ENCODE data around the gene NFASC. TPM values are rescaled to one million over a fixed set of nuclear protein-coding genes. Genes with fewer than 3 reads are reported as not detected.

The NFASC gene
- total RNA-seq, 2 experiments from 2014 or later: not detected

DNA sequence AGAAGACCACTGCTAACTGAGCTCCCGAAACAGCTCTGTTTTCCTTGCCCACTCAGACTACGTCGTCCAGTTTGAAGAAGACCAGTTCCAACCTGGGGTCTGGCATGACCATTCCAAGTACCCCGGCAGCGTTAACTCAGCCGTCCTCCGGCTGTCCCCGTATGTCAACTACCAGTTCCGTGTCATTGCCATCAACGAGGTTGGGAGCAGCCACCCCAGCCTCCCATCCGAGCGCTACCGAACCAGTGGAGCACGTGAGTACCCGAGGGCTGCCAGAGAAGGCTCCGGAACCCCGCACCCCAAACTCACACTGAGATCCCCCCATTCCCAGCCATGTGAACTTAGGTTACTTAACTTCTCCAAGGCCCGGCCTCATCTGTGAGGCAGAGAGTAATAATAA is 108.6 kb downstream of the NFASC start:
- Histone ChIP-seq H3K4me2 (ENCODE audit: low read length) (no peak overlapping the region), H4K20me1 (ENCODE audit: insufficient read depth, low read length) (no peaks in the 10 kb centered on the region), H3K9me3 (ENCODE audit: low read length) (no peaks in the 10 kb centered on the region), H3K36me3 (ENCODE audit: insufficient read depth, low read length) (no peaks in the 10 kb centered on the region), H2AFZ (ENCODE audit: low read length) (no peak overlapping the region), H3K4me3 (ENCODE audit: low read depth, low read length, poor library complexity, severe bottlenecking) (no peak overlapping the region), H3K9me2 (ENCODE audit: insufficient read depth, low read length) (no peaks in the 10 kb centered on the region), H3K27ac (ENCODE audit: low read depth, low read length, poor library complexity, severe bottlenecking) (no peak overlapping the region), H3K79me2 (ENCODE audit: insufficient read depth, low read depth, low read length) (no peaks in the 10 kb centered on the region), H3K4me1 (ENCODE audit: insufficient read depth, low read length, poor library complexity, severe bottlenecking) (no peaks in the 10 kb centered on the region)
- BruUV-seq (replicated peaks): no TSS peak
- ChIA-PET CTCF (ENCODE audit: unreplicated experiment) (no interaction called here), POLR2A (no interaction called here)
- no peak for DNase-seq (ENCODE audit: low spot score)
- intact Hi-C loops (cut with micrococcal nuclease; ENCODE audit: unreplicated experiment): loop anchor here (5.0 kb wide), 1 partner anchor 152 kb away; no protein-coding TSS in a partner anchor
- TF ChIP-seq, protein P1, sequence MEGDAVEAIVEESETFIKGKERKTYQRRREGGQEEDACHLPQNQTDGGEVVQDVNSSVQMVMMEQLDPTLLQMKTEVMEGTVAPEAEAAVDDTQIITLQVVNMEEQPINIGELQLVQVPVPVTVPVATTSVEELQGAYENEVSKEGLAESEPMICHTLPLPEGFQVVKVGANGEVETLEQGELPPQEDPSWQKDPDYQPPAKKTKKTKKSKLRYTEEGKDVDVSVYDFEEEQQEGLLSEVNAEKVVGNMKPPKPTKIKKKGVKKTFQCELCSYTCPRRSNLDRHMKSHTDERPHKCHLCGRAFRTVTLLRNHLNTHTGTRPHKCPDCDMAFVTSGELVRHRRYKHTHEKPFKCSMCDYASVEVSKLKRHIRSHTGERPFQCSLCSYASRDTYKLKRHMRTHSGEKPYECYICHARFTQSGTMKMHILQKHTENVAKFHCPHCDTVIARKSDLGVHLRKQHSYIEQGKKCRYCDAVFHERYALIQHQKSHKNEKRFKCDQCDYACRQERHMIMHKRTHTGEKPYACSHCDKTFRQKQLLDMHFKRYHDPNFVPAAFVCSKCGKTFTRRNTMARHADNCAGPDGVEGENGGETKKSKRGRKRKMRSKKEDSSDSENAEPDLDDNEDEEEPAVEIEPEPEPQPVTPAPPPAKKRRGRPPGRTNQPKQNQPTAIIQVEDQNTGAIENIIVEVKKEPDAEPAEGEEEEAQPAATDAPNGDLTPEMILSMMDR (conservative IDR thresholded peaks at IDR 0.05; ENCODE audit: low read length): no peak
- TF ChIP-seq EZH2phosphoT487 (IDR thresholded peaks at IDR 0.05; ENCODE audit: borderline replicate concordance, low read depth, low read length): no peak

DNA sequence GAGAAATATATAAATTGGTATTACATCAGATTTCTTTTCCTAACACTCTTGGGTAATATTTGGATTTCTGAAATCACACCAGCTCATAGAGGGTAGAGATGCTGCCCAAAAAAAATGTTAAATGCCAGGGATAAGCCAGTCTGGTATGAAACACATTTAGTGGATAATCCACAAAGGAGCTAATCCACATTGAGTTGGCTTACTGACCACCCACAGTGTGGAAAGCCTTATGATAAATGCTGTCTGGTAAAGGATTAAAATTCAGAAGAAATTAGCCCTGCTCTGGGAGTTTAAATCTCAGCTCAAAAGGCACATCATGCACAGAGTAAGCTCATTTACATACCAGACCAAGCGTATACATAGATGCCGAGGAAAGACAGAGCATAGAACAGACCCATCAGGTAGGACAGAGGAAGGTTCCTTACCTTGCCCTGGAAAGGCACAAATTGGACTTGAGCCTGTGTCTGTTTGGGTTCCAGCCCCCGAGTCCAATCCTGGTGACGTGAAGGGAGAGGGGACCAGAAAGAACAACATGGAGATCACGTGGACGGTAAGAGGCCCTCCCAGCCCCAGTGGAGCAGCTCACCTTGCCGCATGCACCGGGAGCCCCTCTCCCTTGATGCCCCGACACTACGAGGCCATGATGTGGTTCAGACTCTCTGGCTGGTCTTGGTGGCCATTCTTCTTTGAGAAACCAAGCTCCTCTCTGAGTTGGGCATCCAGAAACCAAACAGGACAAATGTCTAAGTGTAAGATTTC is 109.4 kb downstream of the NFASC start:
- BruUV-seq (replicated peaks): no TSS peak
- no peaks in the 10 kb centered on the region for H3K79me2 ChIP-seq (ENCODE audit: insufficient read depth, low read depth, low read length)
- CTCF ChIA-PET (ENCODE audit: unreplicated experiment): no interaction called here
- H3K4me3 ChIP-seq (ENCODE audit: low read depth, low read length, poor library complexity, severe bottlenecking): no peak overlapping the region
- no peak overlapping the region for H3K27ac ChIP-seq (ENCODE audit: low read depth, low read length, poor library complexity, severe bottlenecking)
- H3K9me3 ChIP-seq (ENCODE audit: low read length): no peaks in the 10 kb centered on the region
- intact Hi-C loops (cut with micrococcal nuclease; ENCODE audit: unreplicated experiment): loop anchor here (5.0 kb wide), 1 partner anchor 153 kb away; no protein-coding TSS in a partner anchor
- no peak overlapping the region for H3K4me2 ChIP-seq (ENCODE audit: low read length)
- no peak for TF ChIP-seq EZH2phosphoT487 (IDR thresholded peaks at IDR 0.05; ENCODE audit: borderline replicate concordance, low read depth, low read length)
- TF ChIP-seq, protein P1 (conservative IDR thresholded peaks at IDR 0.05; ENCODE audit: low read length): no peak
- no peak for DNase-seq (ENCODE audit: low spot score)
- H4K20me1 ChIP-seq (ENCODE audit: insufficient read depth, low read length): no peaks in the 10 kb centered on the region
- no peaks in the 10 kb centered on the region for H3K36me3 ChIP-seq (ENCODE audit: insufficient read depth, low read length)
- H3K4me1 ChIP-seq (ENCODE audit: insufficient read depth, low read length, poor library complexity, severe bottlenecking): no peaks in the 10 kb centered on the region
- POLR2A ChIA-PET: interaction anchor here (0.5 kb wide), 1 partner anchor 60 kb away, joined by 3 read pairs; no protein-coding TSS in a partner anchor
- H3K9me2 ChIP-seq (ENCODE audit: insufficient read depth, low read length): no peaks in the 10 kb centered on the region
- no peak overlapping the region for H2AFZ ChIP-seq (ENCODE audit: low read length)

DNA sequence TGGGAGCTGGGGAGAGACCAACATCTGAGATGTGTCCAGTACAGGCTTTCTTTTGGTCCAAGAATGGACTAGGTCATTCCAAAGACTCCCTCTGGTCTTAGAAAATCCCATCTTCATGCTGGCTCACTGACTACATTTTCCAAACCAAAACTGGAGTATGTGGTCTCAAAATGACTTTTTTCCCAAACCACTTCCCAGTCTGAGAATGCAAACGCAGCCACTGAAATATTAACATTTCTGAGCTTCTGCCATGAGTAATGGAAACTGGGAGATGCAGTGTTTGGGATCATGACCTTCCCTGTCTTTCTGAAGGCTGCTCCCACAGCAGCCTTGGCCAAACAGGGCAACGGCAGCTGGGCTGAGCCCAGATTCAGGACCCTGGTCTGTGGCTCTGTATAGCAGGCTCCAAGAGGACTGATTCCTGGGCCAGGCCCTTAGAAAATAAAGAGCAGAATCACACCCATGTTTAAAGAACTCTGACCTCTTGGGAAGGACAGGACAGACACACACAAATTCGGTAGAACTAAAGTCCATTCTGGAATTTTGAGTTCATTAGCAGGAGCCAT is 110.3 kb downstream of the NFASC start:
- H3K4me3 ChIP-seq (ENCODE audit: low read depth, low read length, poor library complexity, severe bottlenecking): no peak overlapping the region
- no peaks in the 10 kb centered on the region for H3K4me1 ChIP-seq (ENCODE audit: insufficient read depth, low read length, poor library complexity, severe bottlenecking)
- no peak for DNase-seq (ENCODE audit: low spot score)
- H4K20me1 ChIP-seq (ENCODE audit: insufficient read depth, low read length): no peaks in the 10 kb centered on the region
- no peak overlapping the region for H3K27ac ChIP-seq (ENCODE audit: low read depth, low read length, poor library complexity, severe bottlenecking)
- CTCF ChIA-PET (ENCODE audit: unreplicated experiment): no interaction called here
- no peaks in the 10 kb centered on the region for H3K36me3 ChIP-seq (ENCODE audit: insufficient read depth, low read length)
- TF ChIP-seq, protein P1 (conservative IDR thresholded peaks at IDR 0.05; ENCODE audit: low read length): no peak
- no peak for TF ChIP-seq EZH2phosphoT487 (IDR thresholded peaks at IDR 0.05; ENCODE audit: borderline replicate concordance, low read depth, low read length)
- H3K9me3 ChIP-seq (ENCODE audit: low read length): no peaks in the 10 kb centered on the region
- POLR2A ChIA-PET: no interaction called here
- H2AFZ ChIP-seq (ENCODE audit: low read length): no peak overlapping the region
- intact Hi-C loops (cut with micrococcal nuclease; ENCODE audit: unreplicated experiment): no loop called here
- H3K9me2 ChIP-seq (ENCODE audit: insufficient read depth, low read length): no peaks in the 10 kb centered on the region
- no TSS peak for BruUV-seq (replicated peaks)
- no peaks in the 10 kb centered on the region for H3K79me2 ChIP-seq (ENCODE audit: insufficient read depth, low read depth, low read length)
- H3K4me2 ChIP-seq (ENCODE audit: low read length): no peak overlapping the region
